Measurements from ENCODE around the gene TP53RK. TPM values are rescaled to one million over a fixed set of nuclear protein-coding genes. Genes with fewer than 3 reads are reported as not detected.

The TP53RK gene
- polyA plus RNA-seq, 1 of the 3 experiments (the other 2 are of a cell fraction), result 5.5 TPM

GRCh38 chr20:46638134-46638897, 50.9 kb downstream of the TP53RK start:
- Histone ChIP-seq H3F3A (replicated peaks; ENCODE audit: insufficient read depth) (no peaks in the 10 kb centered on the region), H3K9ac (no peak overlapping the region), H3K79me2 (ENCODE audit: insufficient read depth) (no peaks in the 10 kb centered on the region), H3K36me3 (replicated peaks in 1 of 2; ENCODE audit: control insufficient read depth in 1 of 2, insufficient read depth in 2 of 2, low read length in 1 of 2) (no peaks in the 10 kb centered on the region), H3K9me3 (no peaks in the 10 kb centered on the region), H2AFZ (ENCODE audit: low read depth) (no peak overlapping the region), H4K20me1 (ENCODE audit: insufficient read depth) (no peaks in the 10 kb centered on the region), H3K4me2 (no peak overlapping the region), H3K27ac (ENCODE audit: low read depth in 2 of 2, low read length in 1 of 2) (no peak overlapping the region), H3K4me1 (ENCODE audit: control insufficient read depth in 1 of 2, insufficient read depth in 2 of 2, low read depth in 1 of 2, low read length in 1 of 2) (no peaks in the 10 kb centered on the region), H3K27me3 (ENCODE audit: insufficient read depth) (no peaks in the 10 kb centered on the region), H3K9me2 (no peaks in the 10 kb centered on the region), H3K4me3 (ENCODE audit: low read depth in 2 of 2, low read length in 1 of 2) (no peak overlapping the region)
- ChIA-PET POLR2A (no interaction called here), CTCF (interaction anchor here (1.3 kb wide), 1 partner anchor 43 kb away, joined by 4 read pairs; no protein-coding TSS in a partner anchor)
- WGBS (ENCODE audit: low lambda C conversion rate), result 72% methylated on average over 17 of the region's 18 CpGs
- TF ChIP-seq JUND (IDR thresholded peaks at IDR 0.05) (no peak), ZBTB33 (IDR thresholded peaks at IDR 0.05; ENCODE audit: borderline replicate concordance, low read depth) (no peak), USF1 (IDR thresholded peaks at IDR 0.05; ENCODE audit: borderline replicate concordance, low read depth) (no peak), NRF1 (IDR thresholded peaks at IDR 0.05; ENCODE audit: low read depth, low read length) (no peak), ELF1 (IDR thresholded peaks at IDR 0.05) (no peak), POLR2AphosphoS5 (IDR thresholded peaks at IDR 0.05; ENCODE audit: low read depth, low read length) (no peak), RCOR1 (IDR thresholded peaks at IDR 0.05; ENCODE audit: low read length) (no peak), SIN3A (IDR thresholded peaks at IDR 0.05; ENCODE audit: borderline replicate concordance, low read depth, low read length) (no peak), EZH2phosphoT487 (IDR thresholded peaks at IDR 0.05; ENCODE audit: borderline replicate concordance, low read depth) (no peak), SMC3 (IDR thresholded peaks at IDR 0.05; ENCODE audit: low read depth, low read length) (no peak), GABPA (IDR thresholded peaks at IDR 0.05; ENCODE audit: low read depth) (no peak), USF2 (IDR thresholded peaks at IDR 0.05; ENCODE audit: borderline replicate concordance, low read depth, low read length) (no peak), TAF1 (IDR thresholded peaks at IDR 0.05; ENCODE audit: borderline replicate concordance, low read depth, low read length) (no peak), IRF3 (IDR thresholded peaks at IDR 0.05; ENCODE audit: low read depth, low read length) (no peak)
- no peak for DNase-seq
